ENCODE data around the gene STYX. TPM values are rescaled to one million over a fixed set of nuclear protein-coding genes. Genes with fewer than 3 reads are reported as not detected.

STYX gene
- total and polyA plus RNA-seq, 2 donors from 2014 or later, result 4.3 to 11.5 TPM

- Histone ChIP-seq H3K36me3 (ENCODE audit: control insufficient read depth in 2 of 3, insufficient read depth in 3 of 3, low read length in 3 of 3) (no peaks in the 10 kb centered on the region), H3K4me1 (ENCODE audit: control insufficient read depth in 2 of 3, insufficient read depth in 2 of 3, low read depth in 1 of 3, low read length in 3 of 3) (peaks cover 0 to 5% (median 0%) of the 10 kb centered on the region in 3 donors), H3K27me3 (ENCODE audit: control insufficient read depth, insufficient read depth, low read length) (no peaks in the 10 kb centered on the region), H3K9ac (ENCODE audit: low read length in 3 of 3) (no peak overlapping the region), H3K27ac (ENCODE audit: low read depth in 2 of 2, low read length in 2 of 2) (no peak overlapping the region), H3K4me3 (ENCODE audit: low read length in 3 of 3) (no peak overlapping the region), H3K9me3 (ENCODE audit: control insufficient read depth in 2 of 3, insufficient read depth in 1 of 3, low read length in 3 of 3) (no peaks in the 10 kb centered on the region)
- intact Hi-C loops (cut with DNase I), result loop anchor here (10.0 kb wide), 1 partner anchor 233 kb away; no protein-coding TSS in a partner anchor
- DNase-seq (no peak), FAIRE-seq (no peak)
- TF ChIP-seq CTCF (IDR thresholded peaks at IDR 0.05; ENCODE audit: borderline replicate concordance, extremely low read depth, insufficient read depth), result no peak
These were observed 91.9 kb downstream of the STYX start for GRCh38 chr14:52821805-52822250.

DNA sequence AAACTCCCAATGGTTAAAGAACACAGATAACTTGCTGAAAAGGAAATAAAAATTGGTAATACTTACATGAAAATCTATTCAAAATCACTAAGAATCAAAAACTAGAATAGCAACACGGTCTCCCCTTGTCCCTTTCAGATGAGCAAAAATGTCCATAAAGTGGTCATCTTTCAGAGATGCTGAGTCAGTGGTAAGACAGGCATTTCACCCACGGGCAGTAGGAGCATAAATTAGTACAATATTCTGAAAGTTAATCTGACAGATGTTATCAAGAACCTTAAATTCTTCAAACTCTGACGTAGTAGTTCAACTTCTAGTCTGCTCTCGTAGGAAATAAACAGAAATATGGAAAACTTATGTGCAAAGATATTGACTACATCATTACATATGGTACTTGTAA is 94.5 kb downstream of the STYX start:
- no peaks in the 10 kb centered on the region for H3K36me3 ChIP-seq (ENCODE audit: control insufficient read depth in 2 of 3, insufficient read depth in 3 of 3, low read length in 3 of 3)
- intact Hi-C loops (cut with DNase I), result loop anchor here (10.0 kb wide), 1 partner anchor 230 kb away; no protein-coding TSS in a partner anchor
- no peak overlapping the region for H3K4me3 ChIP-seq (ENCODE audit: low read length in 3 of 3)
- no peak for TF ChIP-seq CTCF (IDR thresholded peaks at IDR 0.05; ENCODE audit: borderline replicate concordance, extremely low read depth, insufficient read depth)
- no peak for DNase-seq
- no peaks in the 10 kb centered on the region for H3K9me3 ChIP-seq (ENCODE audit: control insufficient read depth in 2 of 3, insufficient read depth in 1 of 3, low read length in 3 of 3)
- H3K27me3 ChIP-seq (ENCODE audit: control insufficient read depth, insufficient read depth, low read length), result no peaks in the 10 kb centered on the region
- H3K27ac ChIP-seq (ENCODE audit: low read depth in 2 of 2, low read length in 2 of 2), result no peak overlapping the region
- FAIRE-seq, result no peak
- H3K4me1 ChIP-seq (ENCODE audit: control insufficient read depth in 2 of 3, insufficient read depth in 2 of 3, low read depth in 1 of 3, low read length in 3 of 3), result peaks cover 0 to 5% (median 0%) of the 10 kb centered on the region in 3 donors
- no peak overlapping the region for H3K9ac ChIP-seq (ENCODE audit: low read length in 3 of 3)

Other genes starting within 250 kb of the STYX start
- 7.3 TPM for gene TXNDC16, start 177.7 kb upstream of the STYX start, total RNA-seq
- gene TXNDC16, start 177.7 kb upstream of the STYX start, polyA plus RNA-seq (ENCODE audit: insufficient read depth, low read depth, low replicate concordance), result 2.6 TPM
- 0.54 TPM for gene GPR137C, start 177.3 kb upstream of the STYX start, total RNA-seq
- gene GPR137C, start 177.3 kb upstream of the STYX start, polyA plus RNA-seq (ENCODE audit: insufficient read depth, low read depth, low replicate concordance), result 0.24 TPM
- 40.5 TPM for gene ERO1A, start 34.6 kb upstream of the STYX start, total RNA-seq
- gene ERO1A, start 34.6 kb upstream of the STYX start, polyA plus RNA-seq (ENCODE audit: insufficient read depth, low read depth, low replicate concordance), result 8.6 TPM
- gene PSMC6, start 23.0 kb upstream of the STYX start, total RNA-seq, result 66.3 TPM
- gene PSMC6, start 23.0 kb upstream of the STYX start, polyA plus RNA-seq (ENCODE audit: insufficient read depth, low read depth, low replicate concordance), result 81.4 TPM
- 22.2 TPM for gene GNPNAT1, start 61.4 kb downstream of the STYX start, total RNA-seq
- gene GNPNAT1, start 61.4 kb downstream of the STYX start, polyA plus RNA-seq (ENCODE audit: insufficient read depth, low read depth, low replicate concordance), result 13.8 TPM
- gene FERMT2, start 220.9 kb downstream of the STYX start, total RNA-seq, result 78.2 TPM
- 46.2 TPM for gene FERMT2, start 220.9 kb downstream of the STYX start, polyA plus RNA-seq (ENCODE audit: insufficient read depth, low read depth, low replicate concordance)